HEK293 (cell line): ENCODE measurements around the gene MAGOHB.

Source experiments
- CTCF ChIA-PET: fragments of 350-600 bp; formaldehyde crosslinking; extraction: SDS; loops from one replicate; lab custom pipeline; 2021; ENCODE audit warnings: antibody characterized with exemption; lab: Yijun Ruan, JAX
- POLR2A ChIA-PET: fragments of 300-600 bp; formaldehyde crosslinking; extraction: SDS; loops from one replicate; lab custom pipeline; 2020; ENCODE audit warnings: antibody characterized with exemption, inconsistent platforms; lab: Yijun Ruan, JAX
- H3K27ac ChIP-seq: fragments of 200-500 bp; sonication (Bioruptor generic); 2 replicates; pipeline ENCODE4 v1.5.1; 2014; ENCODE audit warnings: low read depth, low read length, control low read depth, inconsistent platforms; ENCODE audit errors: extremely low read depth
- H3K36me3 ChIP-seq, 2 experiments: fragments of 200-500 bp in 1 of 2; sonication (Bioruptor generic) in 1 of 2; 1 replicate in 1 of 2; 2 replicates in 1 of 2; pipeline ENCODE4 v1.5.1; 2014 to 2017; ENCODE audit warnings: inconsistent platforms in 2 of 2, low read length in 2 of 2; ENCODE audit not compliant: control insufficient read depth in 2 of 2, insufficient read depth in 1 of 2
- H3K4me1 ChIP-seq: fragments of 200-500 bp; sonication (Bioruptor generic); 2 replicates; pipeline ENCODE4 v1.5.1; 2014; ENCODE audit warnings: mild to moderate bottlenecking, low read length, inconsistent platforms; ENCODE audit not compliant: control insufficient read depth, insufficient read depth
- H3K4me3 ChIP-seq: 2 replicates; pipeline ENCODE4 v1.5.1; 2011; ENCODE audit warnings: low read depth, mild to moderate bottlenecking, control low read depth, low read length, moderate library complexity
- H3K9me3 ChIP-seq: fragments of 200-500 bp; sonication (Bioruptor generic); 2 replicates; pipeline ENCODE4 v1.5.1; 2014; ENCODE audit warnings: low read depth, low read length, inconsistent platforms; ENCODE audit not compliant: control insufficient read depth, insufficient read depth
- GFI1B ChIP-seq: fragments of 450-650 bp; formaldehyde crosslinking; IDR thresholded peaks from 2 replicates; pipeline ENCODE4 v1.5.1; 2016; ENCODE audit warnings: missing biosample characterization, missing genetic modification characterization
- GLIS1 ChIP-seq: fragments of 450-650 bp; formaldehyde crosslinking; IDR thresholded peaks from 2 replicates; pipeline ENCODE4 v1.5.1; 2016; ENCODE audit warnings: missing biosample characterization, missing genetic modification characterization
- KLF10 ChIP-seq: fragments of 450-650 bp; IDR thresholded peaks from 2 replicates; pipeline ENCODE4 v1.5.1; 2018; ENCODE audit warnings: missing biosample characterization, mild to moderate bottlenecking, missing genetic modification characterization
- KLF9 ChIP-seq: fragments of 450-650 bp; formaldehyde crosslinking; IDR thresholded peaks from 2 replicates; pipeline ENCODE4 v1.5.1; 2016; ENCODE audit warnings: missing biosample characterization, missing genetic modification characterization, low read depth
- PRDM1 ChIP-seq: fragments of 450-650 bp; formaldehyde crosslinking; IDR thresholded peaks from 2 replicates; pipeline ENCODE4; 2016; ENCODE audit warnings: missing biosample characterization, missing genetic modification characterization
- REPIN1 ChIP-seq: fragments of 450-650 bp; formaldehyde crosslinking; IDR thresholded peaks from 2 replicates; pipeline ENCODE4 v1.5.1; 2017; ENCODE audit warnings: missing biosample characterization, missing genetic modification characterization, low read depth
- SCRT1 ChIP-seq: fragments of 450-650 bp; formaldehyde crosslinking; IDR thresholded peaks from 2 replicates; pipeline ENCODE4 v1.5.1; 2016; ENCODE audit warnings: missing biosample characterization, missing genetic modification characterization, borderline replicate concordance
- WT1 ChIP-seq: fragments of 450-650 bp; formaldehyde crosslinking; IDR thresholded peaks from 2 replicates; pipeline ENCODE4 v1.5.1; 2016; ENCODE audit warnings: missing biosample characterization, missing genetic modification characterization
- ZBTB20 ChIP-seq: fragments of 450-650 bp; formaldehyde crosslinking; IDR thresholded peaks from 2 replicates; pipeline ENCODE4 v1.5.1; 2016; ENCODE audit warnings: missing biosample characterization, missing genetic modification characterization
- ZBTB21 ChIP-seq: fragments of 450-650 bp; formaldehyde crosslinking; IDR thresholded peaks from 2 replicates; pipeline ENCODE4 v1.5.1; 2017; ENCODE audit warnings: missing biosample characterization, missing genetic modification characterization
- ZBTB48 ChIP-seq: fragments of 450-650 bp; formaldehyde crosslinking; IDR thresholded peaks from 2 replicates; pipeline ENCODE4 v1.5.1; 2016; ENCODE audit warnings: missing biosample characterization, missing genetic modification characterization
- ZNF10 ChIP-seq: fragments of 450-650 bp; formaldehyde crosslinking; IDR thresholded peaks from 2 replicates; pipeline ENCODE4 v1.5.1; 2017; ENCODE audit warnings: missing biosample characterization, missing genetic modification characterization
- ZNF169 ChIP-seq: fragments of 450-650 bp; formaldehyde crosslinking; IDR thresholded peaks from 2 replicates; pipeline ENCODE4 v1.5.1; 2016; ENCODE audit warnings: missing biosample characterization, missing genetic modification characterization
- ZNF19 ChIP-seq: fragments of 450-650 bp; formaldehyde crosslinking; IDR thresholded peaks from 2 replicates; pipeline ENCODE4; 2016; ENCODE audit warnings: missing biosample characterization, missing genetic modification characterization, low read depth
- ZNF302 ChIP-seq: fragments of 450-650 bp; formaldehyde crosslinking; IDR thresholded peaks from 2 replicates; pipeline ENCODE4 v1.5.1; 2016; ENCODE audit warnings: missing biosample characterization, missing genetic modification characterization, low read depth
- ZNF48 ChIP-seq: fragments of 450-650 bp; formaldehyde crosslinking; IDR thresholded peaks from 2 replicates; pipeline ENCODE4 v1.5.1; 2016; ENCODE audit warnings: missing biosample characterization, missing genetic modification characterization
- ZNF529 ChIP-seq: fragments of 450-650 bp; formaldehyde crosslinking; IDR thresholded peaks from 2 replicates; pipeline ENCODE4 v1.5.1; 2017; ENCODE audit warnings: missing genetic modification characterization, missing biosample characterization; ENCODE audit not compliant: insufficient replicate concordance
- ZNF555 ChIP-seq: fragments of 450-650 bp; formaldehyde crosslinking; conservative IDR thresholded peaks from 2 replicates; pipeline ENCODE4 v1.5.1; 2017; ENCODE audit warnings: missing biosample characterization, mild to moderate bottlenecking, missing genetic modification characterization, inconsistent platforms
- ZNF610 ChIP-seq: fragments of 450-650 bp; formaldehyde crosslinking; IDR thresholded peaks from 2 replicates; pipeline ENCODE4 v1.5.1; 2016; ENCODE audit warnings: missing biosample characterization, missing genetic modification characterization, borderline replicate concordance
- ZNF621 ChIP-seq: fragments of 450-650 bp; formaldehyde crosslinking; IDR thresholded peaks from 2 replicates; pipeline ENCODE4 v1.5.1; 2017; ENCODE audit warnings: missing biosample characterization, missing genetic modification characterization
- ZNF626 ChIP-seq: fragments of 450-650 bp; sonication (Bioruptor Pico); formaldehyde crosslinking; IDR thresholded peaks from 2 replicates; pipeline ENCODE4 v1.5.1; 2018; ENCODE audit warnings: missing biosample characterization, missing genetic modification characterization, inconsistent platforms
- ZNF701 ChIP-seq: fragments of 450-650 bp; formaldehyde crosslinking; IDR thresholded peaks from 2 replicates; pipeline ENCODE4 v1.5.1; 2016; ENCODE audit warnings: missing biosample characterization, missing genetic modification characterization
- ZSCAN23 ChIP-seq: fragments of 450-650 bp; formaldehyde crosslinking; IDR thresholded peaks from 2 replicates; pipeline ENCODE4 v1.5.1; 2016; ENCODE audit warnings: missing biosample characterization, missing genetic modification characterization
- ZSCAN30 ChIP-seq: fragments of 450-650 bp; IDR thresholded peaks from 2 replicates; pipeline ENCODE4 v1.5.1; 2018; ENCODE audit warnings: missing biosample characterization, mild to moderate bottlenecking, missing genetic modification characterization, moderate library complexity
- ZXDB ChIP-seq: fragments of 450-650 bp; formaldehyde crosslinking; IDR thresholded peaks from 2 replicates; pipeline ENCODE4 v1.5.1; 2016; ENCODE audit warnings: missing biosample characterization, missing genetic modification characterization
- TF ChIP-seq, protein P1 (sequence below): fragments of 450-650 bp; formaldehyde crosslinking; IDR thresholded peaks from 2 replicates; pipeline ENCODE4 v1.5.1; 2017; ENCODE audit warnings: missing biosample characterization, missing genetic modification characterization
- TF ChIP-seq, protein P2 (sequence below): fragments of 450-650 bp; formaldehyde crosslinking; IDR thresholded peaks from 2 replicates; pipeline ENCODE4 v1.5.1; 2016; ENCODE audit warnings: missing biosample characterization, missing genetic modification characterization
- TF ChIP-seq, protein P3 (sequence below): fragments of 450-650 bp; formaldehyde crosslinking; IDR thresholded peaks from 2 replicates; pipeline ENCODE4 v1.5.1; 2016; ENCODE audit warnings: missing biosample characterization, missing genetic modification characterization
- TF ChIP-seq, protein P4 (sequence below): fragments of 450-650 bp; formaldehyde crosslinking; IDR thresholded peaks from 2 replicates; pipeline ENCODE4 v1.5.1; 2016; ENCODE audit warnings: missing biosample characterization, missing genetic modification characterization
- TF ChIP-seq, protein P5 (sequence below): fragments of 450-650 bp; formaldehyde crosslinking; optimal IDR thresholded peaks from 2 replicates; pipeline ENCODE3; 2016; ENCODE audit warnings: missing biosample characterization, mild to moderate bottlenecking, missing genetic modification characterization

The MAGOHB gene

DNA sequence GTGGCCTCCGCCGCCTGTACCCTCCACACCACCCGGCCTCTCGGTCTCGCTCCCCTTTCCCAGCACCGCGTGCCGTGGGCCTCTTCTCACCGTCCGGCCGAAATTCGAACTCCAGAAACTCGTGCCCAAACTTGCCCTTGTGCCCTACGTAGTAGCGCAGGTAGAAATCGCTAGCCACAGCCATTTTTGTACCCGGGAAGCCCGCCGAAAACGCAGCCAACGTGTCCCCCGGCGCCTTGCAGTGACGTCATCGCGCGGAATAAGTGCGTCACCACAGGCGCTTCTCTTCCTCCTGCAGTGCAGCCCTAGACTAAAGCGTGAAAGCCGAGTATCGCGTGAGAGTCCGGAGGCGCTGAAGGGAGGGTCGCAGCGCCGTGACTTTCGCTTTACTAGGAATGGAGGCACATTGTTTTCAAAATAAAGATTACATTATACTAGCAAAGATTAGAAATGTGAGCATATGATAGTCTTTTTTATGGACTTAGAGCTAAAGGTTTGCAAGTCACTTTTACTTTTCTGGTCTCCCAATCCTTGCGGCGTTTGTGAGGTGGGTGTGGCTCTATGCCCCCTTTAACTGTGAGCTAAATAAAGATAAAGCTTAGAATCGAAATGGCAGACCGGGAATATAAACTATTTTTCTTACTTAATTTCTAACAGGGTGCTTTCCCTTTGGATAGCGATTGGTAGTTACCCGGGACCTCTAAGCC, at the start of gene MAGOHB:
Gene MAGOHB, minus strand, starts transcription at position 261 of the 707 bp plus-strand sequence. Its CDS starts 77 bp downstream, at position 184.
- POLR2A ChIA-PET: interaction anchor here (0.6 to 1.5 kb wide), 2 partner anchors 104 to 233 kb away, joined by 4 read pairs; no protein-coding TSS in a partner anchor
- peaks cover 21 to 29% of the 10 kb centered on the region in 2 experiments for H3K36me3 ChIP-seq
- no peaks in the 10 kb centered on the region for H3K9me3 ChIP-seq
- H3K4me1 ChIP-seq: 0 out of 2 replicates have a peak, but pooled peaks cover 3% of the 10 kb centered on the region
- CTCF ChIA-PET: interaction anchor here (1.0 kb wide), 1 partner anchor 392 kb away, joined by 3 read pairs; no protein-coding TSS in a partner anchor
- H3K4me3 ChIP-seq: peak within 1 kb of the TSS; percentile 82
- H3K27ac ChIP-seq: peak within 1 kb of the TSS; percentile 73
- no peak for TF ChIP-seq ZNF555 (tag by site-specific recombination)
- peak; percentile 95 for TF ChIP-seq PRDM1 (tag by site-specific recombination)
- no peak for TF ChIP-seq ZNF529 (tag by site-specific recombination)
- TF ChIP-seq KLF9 (tag by site-specific recombination): peak; percentile 91
- TF ChIP-seq ZNF626 (tag by site-specific recombination): no peak
- TF ChIP-seq KLF10: peak; percentile 86
- 0 out of 2 replicates have a peak, but pooled peaks have one; percentile 38 for TF ChIP-seq GFI1B
- TF ChIP-seq, protein P1, sequence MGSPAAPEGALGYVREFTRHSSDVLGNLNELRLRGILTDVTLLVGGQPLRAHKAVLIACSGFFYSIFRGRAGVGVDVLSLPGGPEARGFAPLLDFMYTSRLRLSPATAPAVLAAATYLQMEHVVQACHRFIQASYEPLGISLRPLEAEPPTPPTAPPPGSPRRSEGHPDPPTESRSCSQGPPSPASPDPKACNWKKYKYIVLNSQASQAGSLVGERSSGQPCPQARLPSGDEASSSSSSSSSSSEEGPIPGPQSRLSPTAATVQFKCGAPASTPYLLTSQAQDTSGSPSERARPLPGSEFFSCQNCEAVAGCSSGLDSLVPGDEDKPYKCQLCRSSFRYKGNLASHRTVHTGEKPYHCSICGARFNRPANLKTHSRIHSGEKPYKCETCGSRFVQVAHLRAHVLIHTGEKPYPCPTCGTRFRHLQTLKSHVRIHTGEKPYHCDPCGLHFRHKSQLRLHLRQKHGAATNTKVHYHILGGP: no peak
- TF ChIP-seq ZNF10: peak; percentile 57; the same call in 1 of the 2 replicates
- TF ChIP-seq REPIN1 (tag by site-specific recombination): peak; percentile 13; the same call in 1 of the 2 replicates
- 0 out of 2 replicates have a peak, but pooled peaks have one; percentile 10 for TF ChIP-seq SCRT1
- peak; percentile 63 for TF ChIP-seq GLIS1
- TF ChIP-seq, protein P2, sequence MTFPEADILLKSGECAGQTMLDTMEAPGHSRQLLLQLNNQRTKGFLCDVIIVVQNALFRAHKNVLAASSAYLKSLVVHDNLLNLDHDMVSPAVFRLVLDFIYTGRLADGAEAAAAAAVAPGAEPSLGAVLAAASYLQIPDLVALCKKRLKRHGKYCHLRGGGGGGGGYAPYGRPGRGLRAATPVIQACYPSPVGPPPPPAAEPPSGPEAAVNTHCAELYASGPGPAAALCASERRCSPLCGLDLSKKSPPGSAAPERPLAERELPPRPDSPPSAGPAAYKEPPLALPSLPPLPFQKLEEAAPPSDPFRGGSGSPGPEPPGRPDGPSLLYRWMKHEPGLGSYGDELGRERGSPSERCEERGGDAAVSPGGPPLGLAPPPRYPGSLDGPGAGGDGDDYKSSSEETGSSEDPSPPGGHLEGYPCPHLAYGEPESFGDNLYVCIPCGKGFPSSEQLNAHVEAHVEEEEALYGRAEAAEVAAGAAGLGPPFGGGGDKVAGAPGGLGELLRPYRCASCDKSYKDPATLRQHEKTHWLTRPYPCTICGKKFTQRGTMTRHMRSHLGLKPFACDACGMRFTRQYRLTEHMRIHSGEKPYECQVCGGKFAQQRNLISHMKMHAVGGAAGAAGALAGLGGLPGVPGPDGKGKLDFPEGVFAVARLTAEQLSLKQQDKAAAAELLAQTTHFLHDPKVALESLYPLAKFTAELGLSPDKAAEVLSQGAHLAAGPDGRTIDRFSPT: peak; percentile 70
- no peak for TF ChIP-seq ZNF169 (tag by site-specific recombination)
- TF ChIP-seq WT1: peak; percentile 72
- TF ChIP-seq, protein P3, sequence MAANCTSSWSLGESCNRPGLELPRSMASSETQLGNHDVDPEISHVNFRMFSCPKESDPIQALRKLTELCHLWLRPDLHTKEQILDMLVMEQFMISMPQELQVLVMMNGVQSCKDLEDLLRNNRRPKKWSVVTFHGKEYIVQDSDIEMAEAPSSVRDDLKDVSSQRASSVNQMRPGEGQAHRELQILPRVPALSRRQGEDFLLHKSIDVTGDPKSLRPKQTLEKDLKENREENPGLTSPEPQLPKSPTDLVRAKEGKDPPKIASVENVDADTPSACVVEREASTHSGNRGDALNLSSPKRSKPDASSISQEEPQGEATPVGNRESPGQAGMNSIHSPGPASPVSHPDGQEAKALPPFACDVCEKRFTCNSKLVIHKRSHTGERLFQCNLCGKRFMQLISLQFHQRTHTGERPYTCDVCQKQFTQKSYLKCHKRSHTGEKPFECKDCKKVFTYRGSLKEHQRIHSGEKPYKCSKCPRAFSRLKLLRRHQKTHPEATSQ (tag by site-specific recombination): peak; percentile 79; the same call in 1 of the 2 replicates
- peak; percentile 85 for TF ChIP-seq ZBTB48 (tag by site-specific recombination)
- no peak for TF ChIP-seq ZNF19 (tag by site-specific recombination)
- peak; percentile 62; the same call in 1 of the 2 replicates for TF ChIP-seq ZSCAN23
- peak; percentile 96 for TF ChIP-seq ZXDB (tag by site-specific recombination)
- no peak for TF ChIP-seq ZNF48 (tag by site-specific recombination)
- TF ChIP-seq ZBTB21: peak; percentile 99
- no peak for TF ChIP-seq ZNF302 (tag by site-specific recombination)
- TF ChIP-seq ZNF610: peak; percentile 79; the same call in 1 of the 2 replicates
- TF ChIP-seq, protein P4, sequence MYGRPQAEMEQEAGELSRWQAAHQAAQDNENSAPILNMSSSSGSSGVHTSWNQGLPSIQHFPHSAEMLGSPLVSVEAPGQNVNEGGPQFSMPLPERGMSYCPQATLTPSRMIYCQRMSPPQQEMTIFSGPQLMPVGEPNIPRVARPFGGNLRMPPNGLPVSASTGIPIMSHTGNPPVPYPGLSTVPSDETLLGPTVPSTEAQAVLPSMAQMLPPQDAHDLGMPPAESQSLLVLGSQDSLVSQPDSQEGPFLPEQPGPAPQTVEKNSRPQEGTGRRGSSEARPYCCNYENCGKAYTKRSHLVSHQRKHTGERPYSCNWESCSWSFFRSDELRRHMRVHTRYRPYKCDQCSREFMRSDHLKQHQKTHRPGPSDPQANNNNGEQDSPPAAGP (tag by site-specific recombination): peak; percentile 95
- TF ChIP-seq ZNF621 (tag by site-specific recombination): no peak
- TF ChIP-seq, protein P5, sequence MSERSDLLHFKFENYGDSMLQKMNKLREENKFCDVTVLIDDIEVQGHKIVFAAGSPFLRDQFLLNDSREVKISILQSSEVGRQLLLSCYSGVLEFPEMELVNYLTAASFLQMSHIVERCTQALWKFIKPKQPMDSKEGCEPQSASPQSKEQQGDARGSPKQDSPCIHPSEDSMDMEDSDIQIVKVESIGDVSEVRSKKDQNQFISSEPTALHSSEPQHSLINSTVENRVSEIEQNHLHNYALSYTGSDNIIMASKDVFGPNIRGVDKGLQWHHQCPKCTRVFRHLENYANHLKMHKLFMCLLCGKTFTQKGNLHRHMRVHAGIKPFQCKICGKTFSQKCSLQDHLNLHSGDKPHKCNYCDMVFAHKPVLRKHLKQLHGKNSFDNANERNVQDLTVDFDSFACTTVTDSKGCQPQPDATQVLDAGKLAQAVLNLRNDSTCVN (tag by site-specific recombination): peak; percentile 25
- TF ChIP-seq ZSCAN30 (tag by site-specific recombination): peak; percentile 44; the same call in 1 of the 2 replicates
- no peak for TF ChIP-seq ZNF701 (tag by site-specific recombination)
- TF ChIP-seq ZBTB20: peak; percentile 66; the same call in 1 of the 2 replicates
